Measurements from ENCODE around the gene ZCCHC24.

Gene ZCCHC24

GRCh38 chr10:79431891-79432831 lies 13.3 kb downstream of the ZCCHC24 start:
- no peak for DNase-seq (ENCODE audit: low read depth in 1 of 2, low spot score in 1 of 2)

GRCh38 chr10:79431428-79431827 lies 14.0 kb downstream of the ZCCHC24 start:
- DNase-seq (ENCODE audit: low read depth in 1 of 2, low spot score in 1 of 2) = no peak

GRCh38 chr10:79430936-79431335 lies 14.5 kb downstream of the ZCCHC24 start:
- no peak for DNase-seq (ENCODE audit: low read depth in 1 of 2, low spot score in 1 of 2)

- no peak for DNase-seq (ENCODE audit: low read depth in 1 of 2, low spot score in 1 of 2)
Observed at GRCh38 chr10:79430325-79430905, 15.0 kb downstream of the ZCCHC24 start.

GRCh38 chr10:79429751-79430150 lies 15.7 kb downstream of the ZCCHC24 start:
- DNase-seq (ENCODE audit: low read depth in 1 of 2, low spot score in 1 of 2) = no peak

GRCh38 chr10:79427965-79428364 lies 17.5 kb downstream of the ZCCHC24 start:
- DNase-seq (ENCODE audit: low read depth in 1 of 2, low spot score in 1 of 2) = no peak

GRCh38 chr10:79425074-79425532 lies 20.3 kb downstream of the ZCCHC24 start:
- no peak for DNase-seq (ENCODE audit: low read depth in 1 of 2, low spot score in 1 of 2)

- DNase-seq (ENCODE audit: low read depth in 1 of 2, low spot score in 1 of 2) = no peak
Observed at GRCh38 chr10:79424221-79425073, 21.0 kb downstream of the ZCCHC24 start.

- DNase-seq (ENCODE audit: low read depth in 1 of 2, low spot score in 1 of 2) = no peak
Observed at GRCh38 chr10:79422178-79422892, 23.1 kb downstream of the ZCCHC24 start.

- no peak for DNase-seq (ENCODE audit: low read depth in 1 of 2, low spot score in 1 of 2)
Observed at GRCh38 chr10:79420974-79421688, 24.3 kb downstream of the ZCCHC24 start.

- DNase-seq (ENCODE audit: low read depth in 1 of 2, low spot score in 1 of 2) = no peak
Observed at GRCh38 chr10:79418886-79419595, 26.4 kb downstream of the ZCCHC24 start.

- DNase-seq (ENCODE audit: low read depth in 1 of 2, low spot score in 1 of 2) = no peak
Observed at GRCh38 chr10:79418274-79418673, 27.1 kb downstream of the ZCCHC24 start.

GRCh38 chr10:79417731-79418130 lies 27.7 kb downstream of the ZCCHC24 start:
- DNase-seq (ENCODE audit: low read depth in 1 of 2, low spot score in 1 of 2) = no peak

GRCh38 chr10:79417266-79417665 lies 28.2 kb downstream of the ZCCHC24 start:
- DNase-seq (ENCODE audit: low read depth in 1 of 2, low spot score in 1 of 2) = no peak

GRCh38 chr10:79416578-79417255 lies 28.7 kb downstream of the ZCCHC24 start:
- DNase-seq (ENCODE audit: low read depth in 1 of 2, low spot score in 1 of 2) = no peak

- DNase-seq (ENCODE audit: low read depth in 1 of 2, low spot score in 1 of 2) = no peak
Observed at GRCh38 chr10:79415736-79416577, 29.5 kb downstream of the ZCCHC24 start.

GRCh38 chr10:79414714-79415113 lies 30.7 kb downstream of the ZCCHC24 start:
- DNase-seq (ENCODE audit: low read depth in 1 of 2, low spot score in 1 of 2) = no peak

GRCh38 chr10:79413196-79413595 lies 32.2 kb downstream of the ZCCHC24 start:
- DNase-seq (ENCODE audit: low read depth in 1 of 2, low spot score in 1 of 2) = no peak

Data from activated T-helper 1 cell treated with anti-CD3 and anti-CD28 coated beads, Interleukin-2, amount 50 U/mL, for 16 hours (primary cell).